H9 (cell line): ENCODE measurements around the gene HSPBP1. TPM values are rescaled to one million over a fixed set of nuclear protein-coding genes. Genes with fewer than 3 reads are reported as not detected.
A peak's percentile ranks its signal among the peaks of the same experiment; 100 is the strongest.

Experiments used
- DNase-seq: peaks from one replicate; pipeline ENCODE4 v3.0.0-alpha.2; 2017
- H2AFZ ChIP-seq: one replicate; pipeline ENCODE4 v1.6.1; 2013; ENCODE audit warnings: mild to moderate bottlenecking, low read length, control low read depth, moderate library complexity
- H2AK5ac ChIP-seq: 2 replicates; pipeline ENCODE4 v1.6.1; 2013; ENCODE audit warnings: low read length, control low read depth, mixed read lengths; ENCODE audit not compliant: insufficient read length
- H2BK120ac ChIP-seq: one replicate; pipeline ENCODE4 v1.6.1; 2013; ENCODE audit warnings: low read depth, mild to moderate bottlenecking, low read length, control low read depth, inconsistent platforms; ENCODE audit not compliant: poor library complexity, severe bottlenecking
- H2BK12ac ChIP-seq: 2 replicates; pipeline ENCODE4 v1.6.1; 2013; ENCODE audit warnings: low read length, control low read depth, mixed read lengths, low read depth; ENCODE audit not compliant: insufficient read length
- H2BK15ac ChIP-seq: 2 replicates; pipeline ENCODE4 v1.6.1; 2013; ENCODE audit warnings: low read depth, low read length, control low read depth
- H2BK20ac ChIP-seq: one replicate; pipeline ENCODE4 v1.6.1; 2013; ENCODE audit warnings: low read depth, mild to moderate bottlenecking, low read length, control low read depth, inconsistent platforms; ENCODE audit not compliant: poor library complexity, severe bottlenecking
- H2BK5ac ChIP-seq: 2 replicates; pipeline ENCODE4 v1.6.1; 2013; ENCODE audit warnings: low read length, control low read depth, mixed read lengths; ENCODE audit not compliant: insufficient read length
- H3K14ac ChIP-seq: 2 replicates; pipeline ENCODE4 v1.6.1; 2013; ENCODE audit warnings: low read length, control low read depth; ENCODE audit not compliant: insufficient read depth
- H3K18ac ChIP-seq: 2 replicates; pipeline ENCODE4 v1.6.1; 2013; ENCODE audit warnings: low read depth, mild to moderate bottlenecking, mixed read lengths, low read length, control low read depth; ENCODE audit not compliant: insufficient read length
- H3K23ac ChIP-seq: 2 replicates; pipeline ENCODE4 v1.6.1; 2013; ENCODE audit warnings: low read length, control low read depth, mixed read lengths, low read depth; ENCODE audit not compliant: insufficient read length
- H3K23me2 ChIP-seq: 2 replicates; pipeline ENCODE4 v1.6.1; 2013; ENCODE audit warnings: low read depth, mild to moderate bottlenecking, mixed read lengths, low read length, control low read depth; ENCODE audit not compliant: insufficient read length, poor library complexity, severe bottlenecking
- H3K27ac ChIP-seq: 2 replicates; pipeline ENCODE4 v1.5.1; 2013; ENCODE audit warnings: low read length, control low read depth, mixed read lengths, low read depth; ENCODE audit not compliant: insufficient read length
- H3K27me3 ChIP-seq: 2 replicates; pipeline ENCODE4 v1.6.1; 2013; ENCODE audit warnings: low read length, control low read depth, inconsistent platforms; ENCODE audit not compliant: insufficient read depth
- H3K4ac ChIP-seq: 2 replicates; pipeline ENCODE4 v1.6.1; 2013; ENCODE audit warnings: low read depth, mild to moderate bottlenecking, control low read depth, inconsistent platforms, low read length, moderate library complexity
- H3K4me1 ChIP-seq: 2 replicates; pipeline ENCODE4 v1.6.1; 2013; ENCODE audit warnings: low read length, control low read depth, inconsistent platforms; ENCODE audit not compliant: insufficient read depth
- H3K4me2 ChIP-seq: 2 replicates; pipeline ENCODE4 v1.6.1; 2013; ENCODE audit warnings: low read length, control low read depth, mixed read lengths; ENCODE audit not compliant: insufficient read length, insufficient read depth
- H3K56ac ChIP-seq: 2 replicates; pipeline ENCODE4 v1.6.1; 2013; ENCODE audit warnings: low read depth, mild to moderate bottlenecking, mixed read lengths, low read length, control low read depth; ENCODE audit not compliant: insufficient read length
- H3K79me1 ChIP-seq: 2 replicates; pipeline ENCODE4 v1.6.1; 2013; ENCODE audit warnings: low read depth, mild to moderate bottlenecking, moderate library complexity, low read length, control low read depth, inconsistent platforms; ENCODE audit not compliant: insufficient read depth, poor library complexity, severe bottlenecking
- H3K79me2 ChIP-seq: 2 replicates; pipeline ENCODE4 v1.6.1; 2013; ENCODE audit warnings: low read length, control low read depth, inconsistent platforms; ENCODE audit not compliant: insufficient read depth
- H3K9ac ChIP-seq: 2 replicates; pipeline ENCODE4 v1.6.1; 2013; ENCODE audit warnings: low read length, control low read depth, mixed read lengths; ENCODE audit not compliant: insufficient read length; ENCODE audit errors: extremely low read depth
- H3K9me3 ChIP-seq: one replicate; pipeline ENCODE4 v1.6.1; 2013; ENCODE audit warnings: low read depth, low read length, inconsistent platforms; ENCODE audit not compliant: control insufficient read depth
- H3T11ph ChIP-seq: one replicate; pipeline ENCODE4 v1.6.1; 2013; ENCODE audit warnings: mild to moderate bottlenecking, low read length, control low read depth, inconsistent platforms
- H4K20me1 ChIP-seq: one replicate; pipeline ENCODE4 v1.6.1; 2013; ENCODE audit not compliant: control insufficient read depth, insufficient read length, insufficient read depth
- H4K5ac ChIP-seq: 2 replicates; pipeline ENCODE4 v1.6.1; 2013; ENCODE audit warnings: low read depth, mild to moderate bottlenecking, mixed read lengths, low read length, control low read depth; ENCODE audit not compliant: insufficient read length
- H4K8ac ChIP-seq: replicated peaks from 2 replicates; pipeline ENCODE4 v1.6.1; 2013; ENCODE audit warnings: low read length, control low read depth, mixed read lengths, low read depth; ENCODE audit not compliant: insufficient read length
- H4K91ac ChIP-seq: 2 replicates; pipeline ENCODE4 v1.6.1; 2013; ENCODE audit warnings: low read depth, mild to moderate bottlenecking, moderate library complexity, mixed read lengths, low read length, control low read depth; ENCODE audit not compliant: insufficient read length
- H3K27ac Mint-ChIP-seq, 3 experiments: 2 replicates in 2 of 3; 3 replicates in 1 of 3; pipeline ENCODE4 v1.8.0; 2020 to 2021; ENCODE audit warnings: mixed read lengths in 3 of 3, mild to moderate bottlenecking in 1 of 3, moderate library complexity in 1 of 3
- H3K27me3 Mint-ChIP-seq: 2 replicates; pipeline ENCODE4 v1.8.0; 2021; ENCODE audit warnings: low read depth, mild to moderate bottlenecking, moderate library complexity, mixed read lengths
- H3K36me3 Mint-ChIP-seq, 3 experiments: 2 replicates in 2 of 3; 3 replicates in 1 of 3; pipeline ENCODE4 v1.8.0; 2020 to 2021; ENCODE audit warnings: low read depth in 3 of 3, mixed read lengths in 3 of 3; ENCODE audit not compliant: insufficient read depth in 1 of 3
- H3K4me1 Mint-ChIP-seq, 2 experiments: 2 replicates each; pipeline ENCODE4 v1.8.0; 2020; ENCODE audit warnings: mixed read lengths in 2 of 2
- H3K4me3 Mint-ChIP-seq, 2 experiments: 2 replicates in 1 of 2; 3 replicates in 1 of 2; pipeline ENCODE4 v1.8.0; 2020 to 2021; ENCODE audit warnings: mild to moderate bottlenecking in 2 of 2, mixed read lengths in 2 of 2, moderate library complexity in 1 of 2
- H3K9me3 Mint-ChIP-seq, 2 experiments: 2 replicates in 1 of 2; 3 replicates in 1 of 2; pipeline ENCODE4 v1.8.0; 2020; ENCODE audit warnings: mild to moderate bottlenecking in 2 of 2, mixed read lengths in 2 of 2, moderate library complexity in 1 of 2
- CTCF ChIP-seq: fragments of 200-600 bp; sonication (generic); conservative IDR thresholded peaks from 3 replicates; pipeline ENCODE4 v1.8.0; 2021; ENCODE audit warnings: antibody characterized with exemption, mild to moderate bottlenecking
- WGBS: extraction: QIAGEN DNeasy Blood & Tissue Kit; methylation state at CpG from one replicate; pipeline ENCODE4 v1.1.7; 2013; ENCODE audit warnings: missing lambda C conversion rate, low lambda C conversion rate, mixed read lengths; ENCODE audit not compliant: insufficient read length; ENCODE audit errors: extremely low coverage; 5-methylcytosine and 5-hydroxymethylcytosine counted together
- total RNA-seq: library from RNA; stranded (reverse); gene quantifications from 2 replicates; pipeline ENCODE4 v1.2.1, GENCODE V29; 2021

The HSPBP1 gene
- total RNA-seq, 1 experiment from 2014 or later, result 47.4 TPM

GRCh38 chr19:55246462-55247451 is 33.2 kb downstream of the HSPBP1 start:
- no peaks in the 10 kb centered on the region for H4K20me1 ChIP-seq
- no peak overlapping the region for H3K56ac ChIP-seq
- no peaks in the 10 kb centered on the region for H3K4me1 ChIP-seq
- no peak for DNase-seq
- H3K9ac ChIP-seq, result no peak overlapping the region
- no peaks in the 10 kb centered on the region; the same call in 1 of the 2 replicates for H3K27me3 Mint-ChIP-seq
- H2BK20ac ChIP-seq, result no peak overlapping the region
- no peak overlapping the region for H3K27ac ChIP-seq
- H3K9me3 ChIP-seq, result no peaks in the 10 kb centered on the region
- no CpG with 5 or more reads among the region's 40 CpGs for WGBS
- H3K79me1 ChIP-seq, result no peaks in the 10 kb centered on the region
- H2BK12ac ChIP-seq, result no peak overlapping the region
- no peak overlapping the region for H3T11ph ChIP-seq
- H2AK5ac ChIP-seq, result no peak overlapping the region
- no peaks in the 10 kb centered on the region for H3K27me3 ChIP-seq
- H3K23ac ChIP-seq, result no peak overlapping the region
- H3K79me2 ChIP-seq, result peaks cover 10% of the 10 kb centered on the region; the same call in 1 of the 2 replicates
- H3K14ac ChIP-seq, result no peak overlapping the region
- no peak overlapping the region for H4K5ac ChIP-seq
- H3K9me3 Mint-ChIP-seq, result no peaks in the 10 kb centered on the region
- peaks cover 0 to 3% of the 10 kb centered on the region in 2 experiments; a peak in 1 of 4 replicates for H3K4me1 Mint-ChIP-seq
- H3K4me3 Mint-ChIP-seq, result no peak overlapping the region
- TF ChIP-seq CTCF, result no peak
- H3K4me2 ChIP-seq, result no peak overlapping the region
- no peak overlapping the region for H4K8ac ChIP-seq
- no peak overlapping the region for H3K18ac ChIP-seq
- H3K23me2 ChIP-seq, result no peaks in the 10 kb centered on the region
- no peak overlapping the region for H2BK15ac ChIP-seq
- H4K91ac ChIP-seq, result no peak overlapping the region
- H3K36me3 Mint-ChIP-seq, result peaks cover 10 to 44% (median 40%) of the 10 kb centered on the region in 3 experiments; a peak in 6 of 7 replicates
- H3K4ac ChIP-seq, result no peak overlapping the region
- no peak overlapping the region for H2AFZ ChIP-seq
- H2BK5ac ChIP-seq, result no peak overlapping the region
- peak overlapping the region in 2 of 3 experiments; percentile 23 to 70; a peak in 1 of 7 replicates for H3K27ac Mint-ChIP-seq
- H2BK120ac ChIP-seq, result no peak overlapping the region
